GM18499 (cell line): ENCODE results near the gene KANK3.
"Not testable (repeated sequence)": the region's sequence is repeated elsewhere in the genome, so short reads cannot be mapped to it uniquely, and the experiment has no call there.

Source experiments
- ATAC-seq: cut with Tn5 transposase; IDR thresholded peaks from one replicate; pipeline ENCODE4 v1.9.1; 2021; ENCODE audit warnings: moderate number of reproducible peaks; ENCODE audit not compliant: insufficient read depth, unreplicated experiment

KANK3 gene

DNA sequence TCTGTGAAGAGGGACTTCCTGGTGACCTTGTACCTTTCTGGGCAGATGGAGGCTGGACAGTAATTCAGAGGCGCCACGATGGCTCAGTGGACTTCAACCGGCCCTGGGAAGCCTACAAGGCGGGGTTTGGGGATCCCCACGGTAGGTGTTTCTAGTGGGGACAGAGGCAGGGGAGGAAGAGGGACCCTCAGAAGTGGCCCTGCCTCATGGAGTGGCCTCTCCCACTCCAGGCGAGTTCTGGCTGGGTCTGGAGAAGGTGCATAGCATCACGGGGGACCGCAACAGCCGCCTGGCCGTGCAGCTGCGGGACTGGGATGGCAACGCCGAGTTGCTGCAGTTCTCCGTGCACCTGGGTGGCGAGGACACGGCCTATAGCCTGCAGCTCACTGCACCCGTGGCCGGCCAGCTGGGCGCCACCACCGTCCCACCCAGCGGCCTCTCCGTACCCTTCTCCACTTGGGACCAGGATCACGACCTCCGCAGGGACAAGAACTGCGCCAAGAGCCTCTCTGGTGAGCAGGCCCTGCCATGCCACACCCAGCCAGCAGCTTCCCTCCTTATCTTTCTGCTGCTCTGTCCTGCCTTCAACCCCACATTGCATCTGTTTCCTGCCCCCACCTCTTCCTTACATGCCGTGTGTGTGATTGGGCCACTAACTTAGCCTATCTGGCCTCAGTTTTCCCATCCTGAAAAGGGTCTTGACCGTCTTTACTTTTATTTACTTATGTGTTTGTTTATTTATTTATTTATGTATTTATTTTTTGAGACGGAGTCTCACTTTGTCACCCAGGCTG is 28.1 kb upstream of the KANK3 start:
- no peak for ATAC-seq

DNA sequence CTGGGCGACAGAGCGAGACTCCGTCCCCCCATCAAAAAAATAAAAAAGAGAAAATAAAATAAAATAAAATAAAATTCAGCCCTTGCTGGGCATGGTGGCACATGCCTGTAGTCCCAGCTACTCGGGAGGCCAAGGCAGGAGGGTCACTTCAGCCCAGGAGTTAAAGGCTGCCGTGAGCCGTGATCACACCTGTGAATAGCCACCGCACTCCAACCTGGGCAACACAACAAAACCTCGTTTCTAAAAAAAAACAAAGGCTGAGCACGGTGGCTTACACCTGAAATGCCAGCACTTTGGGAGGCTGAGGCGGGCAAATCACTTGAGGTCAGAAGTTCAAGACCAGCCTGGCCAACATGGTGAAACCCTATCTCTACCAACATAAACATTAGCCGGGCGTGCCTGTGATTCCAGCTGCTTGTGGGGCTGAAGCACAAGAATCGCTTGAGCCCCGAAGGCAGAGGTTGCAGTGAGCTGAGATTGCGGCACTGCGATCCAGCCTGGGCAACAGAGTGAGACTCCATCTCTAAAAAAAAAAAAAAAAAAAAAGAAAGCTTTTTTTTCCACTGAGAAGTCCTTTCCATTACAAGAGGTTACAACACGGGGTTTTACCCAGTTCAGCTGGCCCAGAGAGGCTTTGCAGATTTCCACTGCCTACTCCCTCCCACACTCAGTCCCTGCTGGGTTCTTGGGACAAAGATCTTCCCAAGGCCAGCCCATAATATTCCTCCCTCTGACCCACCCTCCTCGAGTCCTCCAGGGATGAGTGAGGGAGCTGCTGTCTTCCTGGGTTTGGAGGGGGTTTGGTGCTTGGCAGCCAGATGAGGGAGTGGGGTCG is 27.3 kb upstream of the KANK3 start:
- ATAC-seq: no peak

DNA sequence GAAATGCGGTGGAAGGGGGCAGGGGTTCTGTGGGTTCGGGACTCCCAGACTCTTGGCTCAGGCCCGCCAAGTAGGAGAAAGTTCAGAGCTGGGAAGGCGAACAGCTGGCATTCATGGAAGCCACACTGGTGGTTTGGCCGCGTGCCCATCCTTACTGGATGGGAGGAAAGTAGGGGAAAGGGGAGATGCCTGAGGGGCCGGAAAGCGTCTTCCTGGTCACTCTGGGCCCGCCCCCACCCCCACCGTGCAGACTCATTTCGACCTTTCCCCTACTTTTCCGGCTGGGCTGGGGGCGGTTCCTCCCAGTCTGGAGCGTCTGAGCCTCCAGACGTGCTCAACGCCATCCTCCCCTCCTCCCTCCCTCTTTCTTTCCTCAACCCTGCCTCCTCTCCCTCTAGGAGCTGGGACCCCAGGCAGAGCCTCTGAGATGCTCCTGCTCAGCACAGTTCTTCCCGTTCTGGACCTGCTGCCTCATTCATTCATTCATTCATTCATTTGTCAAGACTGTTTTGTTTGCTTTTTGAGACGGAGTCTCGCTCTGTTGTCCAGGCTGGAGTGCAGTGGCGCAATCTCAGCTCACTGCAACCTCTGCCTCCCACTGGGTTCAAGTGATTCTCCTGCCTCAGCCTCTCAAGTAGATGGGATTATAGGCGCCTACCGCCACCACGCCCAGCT is 24.4 kb upstream of the KANK3 start:
- ATAC-seq: no peak

DNA sequence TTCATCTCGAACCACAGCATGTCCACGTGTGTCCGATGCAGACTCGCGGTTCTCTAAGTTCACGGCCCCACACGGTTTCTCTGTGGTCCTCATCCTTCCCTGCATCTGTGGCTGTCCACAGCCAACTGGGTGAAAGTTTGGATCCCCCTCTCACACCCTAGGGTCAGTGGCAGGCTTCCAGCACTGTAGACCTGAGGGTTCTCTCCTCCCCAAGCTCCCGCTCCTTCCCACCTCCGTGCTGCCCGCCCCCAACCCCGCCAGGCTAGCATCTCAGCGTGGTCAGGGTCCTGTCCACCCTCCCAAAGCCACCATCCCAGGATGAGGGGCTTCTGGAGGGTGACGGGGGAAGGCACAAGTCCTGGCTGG is 23.9 kb upstream of the KANK3 start:
- no peak for ATAC-seq

DNA sequence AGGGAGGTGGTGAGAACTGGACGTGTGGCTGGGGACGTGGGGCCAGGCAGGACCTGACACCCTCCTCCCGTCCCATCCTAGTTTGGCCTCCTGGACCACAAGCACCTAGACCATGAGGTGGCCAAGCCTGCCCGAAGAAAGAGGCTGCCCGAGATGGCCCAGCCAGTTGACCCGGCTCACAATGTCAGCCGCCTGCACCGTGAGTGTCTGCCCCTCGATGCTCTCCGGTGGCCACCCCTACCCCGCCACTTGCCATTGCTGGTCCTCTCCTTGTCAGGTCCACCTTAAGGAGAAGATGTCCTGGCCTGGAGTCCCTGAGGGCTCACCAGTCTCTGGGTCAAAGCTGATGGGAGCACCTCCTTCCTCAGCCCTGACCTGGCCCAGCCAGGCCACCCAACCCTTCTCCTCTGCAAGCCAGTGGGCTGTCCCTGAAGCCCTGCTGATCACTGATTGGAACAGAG is 23.1 kb upstream of the KANK3 start:
- ATAC-seq: no peak

DNA sequence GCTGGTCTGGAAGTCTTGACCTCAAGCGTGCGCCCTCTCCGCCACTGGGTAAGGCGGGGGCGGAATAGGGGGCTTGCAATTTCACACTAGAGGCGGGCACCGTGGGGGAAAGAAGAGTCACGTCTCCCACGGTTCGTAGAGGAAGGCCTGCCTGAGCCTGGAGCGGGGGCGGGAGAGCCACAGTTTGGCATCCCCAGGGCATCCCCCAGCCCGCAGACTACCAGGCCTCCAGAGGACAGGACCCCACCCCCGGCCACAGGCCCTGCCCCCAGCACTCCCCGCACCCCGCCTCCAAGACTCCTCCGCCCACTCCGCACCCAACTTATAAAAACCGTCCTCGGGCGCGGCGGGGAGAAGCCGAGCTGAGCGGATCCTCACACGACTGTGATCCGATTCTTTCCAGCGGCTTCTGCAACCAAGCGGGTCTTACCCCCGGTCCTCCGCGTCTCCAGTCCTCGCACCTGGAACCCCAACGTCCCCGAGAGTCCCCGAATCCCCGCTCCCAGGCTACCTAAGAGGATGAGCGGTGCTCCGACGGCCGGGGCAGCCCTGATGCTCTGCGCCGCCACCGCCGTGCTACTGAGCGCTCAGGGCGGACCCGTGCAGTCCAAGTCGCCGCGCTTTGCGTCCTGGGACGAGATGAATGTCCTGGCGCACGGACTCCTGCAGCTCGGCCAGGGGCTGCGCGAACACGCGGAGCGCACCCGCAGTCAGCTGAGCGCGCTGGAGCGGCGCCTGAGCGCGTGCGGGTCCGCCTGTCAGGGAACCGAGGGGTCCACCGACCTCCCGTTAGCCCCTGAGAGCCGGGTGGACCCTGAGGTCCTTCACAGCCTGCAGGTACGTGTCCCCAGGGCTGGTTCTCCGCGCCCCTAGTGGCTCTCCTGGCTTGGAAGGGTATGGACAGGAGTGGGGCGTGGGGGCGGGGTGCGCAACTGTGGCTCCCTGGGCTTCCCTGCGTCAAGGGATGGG is 21.0 kb upstream of the KANK3 start, which contains the start of gene ANGPTL4:
ANGPTL4 (plus strand) TSS at position 353 of the 969 bp plus-strand sequence; CDS start at position 520, 167 bp downstream.
- ATAC-seq: no peak

DNA sequence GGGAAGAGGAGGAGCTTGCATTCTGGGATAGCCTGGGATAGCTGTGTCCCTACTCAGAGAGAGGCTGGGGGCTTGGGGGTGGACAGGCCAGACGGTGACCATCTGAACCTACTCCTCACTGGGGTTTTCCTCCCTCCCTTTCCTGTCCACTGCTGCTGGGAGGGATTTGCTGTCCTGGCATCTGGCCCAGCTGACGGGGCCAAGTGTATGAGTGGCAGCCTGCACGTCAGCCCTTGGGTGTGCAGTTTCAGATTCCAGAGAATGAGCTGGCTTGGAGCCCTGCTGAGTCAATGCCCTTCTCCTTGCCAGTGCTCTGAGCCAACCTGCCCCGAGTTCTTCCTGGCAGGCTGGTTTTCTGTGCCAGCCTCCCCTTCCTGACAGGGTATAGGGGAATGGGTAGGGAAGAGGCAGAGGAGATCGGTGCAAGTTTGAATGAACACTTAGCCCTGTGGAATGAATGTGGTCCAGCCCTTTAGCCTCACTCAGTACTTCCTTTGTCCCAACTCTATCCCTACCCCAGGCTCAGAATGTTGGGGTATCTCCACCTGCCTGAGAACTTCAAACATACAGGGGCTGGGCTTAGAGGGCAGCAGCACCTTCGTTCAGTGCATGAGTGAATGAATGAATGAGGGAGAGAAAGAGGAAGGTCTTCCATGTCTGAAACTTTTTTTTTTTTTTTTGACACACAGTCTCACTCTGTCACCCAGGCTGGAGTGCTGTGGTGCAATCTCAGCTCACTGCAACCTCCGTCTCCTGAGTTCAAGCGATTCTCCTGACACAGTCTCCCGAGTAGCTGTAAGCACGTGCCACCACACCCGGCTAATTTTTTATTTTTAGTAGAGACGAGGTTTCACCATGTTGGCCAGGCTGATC is 19.1 kb upstream of the KANK3 start:
- ATAC-seq: no peak

DNA sequence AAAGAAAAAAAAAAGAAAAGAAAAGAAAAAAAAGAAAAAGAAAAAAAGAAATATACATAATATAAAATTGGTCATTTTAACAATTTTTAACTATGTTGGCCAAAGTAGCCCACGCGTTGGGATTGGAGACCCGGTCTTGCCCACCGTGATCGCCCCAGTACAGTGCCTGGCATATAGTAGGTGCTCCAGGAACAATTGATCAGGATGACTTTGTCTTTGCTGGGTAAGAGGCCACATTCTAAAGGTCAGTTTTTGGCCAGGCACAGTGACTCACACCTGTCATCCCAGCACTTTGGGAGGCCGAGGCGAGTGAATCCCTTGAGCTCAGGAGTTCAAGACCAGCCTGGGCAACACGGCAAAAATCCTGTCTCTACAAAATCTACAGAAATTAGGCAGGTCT is 17.1 kb upstream of the KANK3 start:
- ATAC-seq: no peak

DNA sequence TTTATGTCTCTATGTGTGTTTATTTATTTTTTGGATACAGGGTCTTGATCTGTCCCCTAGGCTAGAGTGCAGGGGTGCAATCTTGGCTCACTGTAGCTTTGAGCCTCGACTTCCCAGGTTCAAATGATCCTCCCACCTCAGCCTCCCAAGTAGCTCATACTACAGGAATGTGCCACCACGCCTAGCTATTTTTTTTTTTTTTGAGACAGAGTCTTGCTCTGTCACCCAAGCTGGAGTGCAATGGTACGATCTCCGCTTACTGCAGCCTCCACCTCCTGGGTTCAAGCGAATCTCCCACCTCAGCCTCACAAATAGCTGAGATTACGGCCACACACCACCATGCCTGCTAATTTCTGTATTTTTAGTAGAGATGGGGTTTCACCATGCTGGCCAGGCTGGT is 15.9 kb upstream of the KANK3 start:
- ATAC-seq: no peak

DNA sequence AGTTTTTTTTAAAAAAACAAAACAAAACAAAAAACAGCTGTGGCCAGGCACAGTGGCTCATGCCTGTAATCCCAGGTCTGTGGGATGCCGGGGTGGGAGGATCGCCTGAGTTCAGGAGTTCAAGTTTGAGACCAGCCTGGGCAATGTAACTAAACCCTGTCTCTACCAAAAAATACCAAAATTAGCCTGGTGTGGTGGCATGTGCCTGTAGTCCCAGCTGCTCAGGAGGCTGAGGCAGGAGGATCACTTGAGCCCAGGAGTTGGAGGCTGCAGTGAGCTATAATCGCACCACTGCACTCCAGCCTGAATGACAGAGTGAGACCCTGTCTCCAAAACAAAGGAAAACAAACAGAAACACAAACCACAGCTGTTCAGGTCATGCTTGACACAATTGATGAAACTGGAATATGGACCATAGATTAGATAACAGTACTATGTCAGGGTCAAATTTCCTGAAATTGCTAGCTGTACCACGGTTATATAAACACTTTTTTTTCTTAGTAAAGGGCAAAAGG is 14.0 kb upstream of the KANK3 start:
- no peak for ATAC-seq

DNA sequence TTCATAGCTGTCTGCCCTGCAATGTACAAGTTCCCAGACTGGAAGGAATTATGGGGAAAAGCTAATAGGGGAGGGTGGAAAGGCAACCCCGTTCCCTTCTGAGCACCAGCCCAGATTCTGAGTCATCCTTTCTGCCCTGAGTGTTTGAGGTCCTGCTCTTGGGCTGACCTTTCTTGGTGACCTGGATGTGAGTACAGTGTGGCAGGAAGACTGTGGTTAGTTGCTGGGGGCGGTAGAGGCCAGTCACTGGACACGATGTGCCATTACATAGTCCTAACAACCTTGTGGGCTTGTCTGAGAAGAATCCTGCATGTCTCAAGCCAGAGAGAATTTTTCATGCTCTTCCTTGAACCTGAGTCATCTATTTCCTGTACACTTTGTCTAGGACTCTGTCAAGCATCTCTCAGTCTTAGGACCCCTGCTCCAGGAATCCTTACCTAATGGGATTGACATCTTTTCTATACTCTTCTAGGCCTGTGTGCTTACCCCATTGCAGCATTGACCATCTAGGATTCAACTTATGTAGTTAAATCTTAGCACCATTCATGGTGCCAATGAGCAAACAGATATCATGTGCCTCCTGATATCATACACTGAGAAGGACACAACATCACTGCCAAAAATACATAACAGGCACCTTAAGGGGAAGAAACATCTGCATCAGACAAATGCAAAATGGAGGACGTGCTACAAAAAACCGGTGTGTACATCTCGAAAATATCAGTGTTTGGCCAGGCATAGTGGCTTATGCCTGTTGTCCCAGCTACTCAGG is 12.8 kb upstream of the KANK3 start:
- ATAC-seq: no peak

DNA sequence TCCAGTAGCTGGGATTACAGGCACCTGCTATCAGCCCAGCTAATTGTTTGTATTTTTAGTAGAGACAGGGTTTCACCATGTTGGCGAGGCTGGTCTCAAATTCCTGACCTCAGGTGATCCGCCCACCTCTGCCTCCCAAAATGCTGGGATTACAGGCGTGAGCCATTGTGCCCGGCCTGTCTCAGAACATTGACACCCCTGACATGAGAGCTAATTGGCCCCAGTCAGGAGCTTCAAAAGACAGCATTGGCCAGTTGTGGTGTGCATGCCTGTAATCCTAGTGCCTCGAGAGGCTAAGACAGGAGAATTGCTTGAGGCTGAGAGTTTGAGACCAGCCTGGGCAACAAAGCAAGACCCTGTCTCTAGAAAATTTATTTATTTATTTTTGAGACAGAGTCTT is 9.8 kb upstream of the KANK3 start:
- not testable (repeated sequence) for ATAC-seq

DNA sequence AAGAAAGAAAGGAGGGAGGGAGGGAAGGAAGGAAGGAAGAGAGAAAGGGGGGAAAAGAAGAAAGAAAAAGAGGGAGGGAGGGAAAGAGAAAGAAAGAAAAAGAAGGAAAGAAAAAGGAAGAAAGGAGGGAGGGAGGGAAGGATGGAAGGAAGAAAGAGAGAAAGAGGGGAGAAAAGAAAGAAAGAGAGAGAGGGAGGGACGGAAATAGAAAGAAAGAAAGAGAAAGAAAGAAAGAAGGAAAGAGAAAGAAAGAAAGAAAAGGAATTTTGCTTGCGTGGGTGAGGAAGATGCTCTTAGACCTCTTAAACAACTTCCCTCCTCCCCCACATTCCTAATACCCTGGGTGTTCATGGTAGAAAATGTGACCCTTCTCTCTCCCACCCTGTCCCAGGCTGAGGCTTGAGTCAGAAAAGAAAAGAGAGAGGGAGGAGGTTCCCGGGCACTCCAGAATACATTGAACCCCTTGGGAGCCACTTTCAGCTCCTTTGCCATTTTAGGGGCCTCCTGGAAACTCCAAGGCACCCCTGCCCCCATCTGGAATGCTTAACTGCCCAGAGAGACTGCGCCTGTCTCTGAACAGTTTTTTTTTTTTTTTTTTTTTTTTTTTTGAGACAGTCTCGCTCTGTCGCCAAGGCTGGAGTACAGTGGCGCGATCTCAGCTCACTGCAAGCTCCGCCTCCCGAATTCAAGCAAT is 9.2 kb upstream of the KANK3 start:
- ATAC-seq: no peak

DNA sequence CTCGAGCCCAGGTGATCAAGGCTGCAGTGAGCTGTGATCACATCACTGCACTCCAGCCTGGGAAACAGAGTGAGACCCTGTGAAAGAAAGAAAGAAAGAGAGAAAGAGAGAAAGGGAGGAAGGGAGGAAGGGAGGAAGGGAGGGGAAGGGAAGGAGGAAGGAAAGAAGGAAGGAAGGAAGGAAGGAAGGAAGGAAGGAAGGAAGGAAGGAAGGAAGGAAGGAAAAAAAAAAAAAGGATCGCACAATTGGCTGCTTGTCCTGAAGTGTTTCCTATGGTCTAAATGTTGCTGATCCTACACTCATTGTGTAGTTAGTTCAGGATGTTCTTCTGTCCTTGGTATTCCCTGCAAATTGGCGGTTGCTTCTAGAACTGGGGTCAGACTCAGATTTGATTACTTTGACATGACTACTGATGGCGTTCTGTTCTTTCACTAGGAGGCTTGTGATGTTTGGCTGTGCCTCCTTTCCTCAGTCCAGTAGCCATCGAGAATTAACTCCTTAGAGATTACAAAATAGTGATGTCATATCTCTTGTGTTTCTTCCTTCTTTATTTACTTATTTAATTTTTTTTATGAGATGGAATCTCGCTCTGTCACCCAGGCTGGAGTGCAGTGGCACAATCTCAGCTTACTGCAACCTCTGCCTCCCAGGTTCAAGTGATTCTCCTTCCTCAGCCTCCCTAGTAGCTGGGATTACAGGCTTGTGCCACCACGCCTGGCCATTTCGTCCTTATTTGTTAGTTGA is 6.7 kb upstream of the KANK3 start:
- not testable (repeated sequence) for ATAC-seq

DNA sequence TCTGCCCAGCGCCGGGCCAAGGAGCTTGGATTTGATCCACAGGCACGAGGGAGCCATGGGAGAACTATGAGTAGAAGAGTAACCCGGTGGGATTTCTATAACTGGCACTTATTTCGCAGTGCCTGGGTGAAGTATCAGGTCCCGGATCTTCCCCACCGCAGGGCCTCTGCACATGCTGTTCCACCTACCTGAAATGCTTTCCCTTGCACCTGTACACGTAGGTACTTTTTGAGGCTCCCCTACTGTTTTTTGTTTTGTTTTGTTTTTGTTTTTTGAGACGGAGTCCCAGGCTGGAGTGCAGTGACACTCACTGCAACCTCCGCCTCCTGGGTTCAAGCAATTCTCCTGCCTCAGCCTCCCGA is 402 bp upstream of the KANK3 start:
- no peak for ATAC-seq

DNA sequence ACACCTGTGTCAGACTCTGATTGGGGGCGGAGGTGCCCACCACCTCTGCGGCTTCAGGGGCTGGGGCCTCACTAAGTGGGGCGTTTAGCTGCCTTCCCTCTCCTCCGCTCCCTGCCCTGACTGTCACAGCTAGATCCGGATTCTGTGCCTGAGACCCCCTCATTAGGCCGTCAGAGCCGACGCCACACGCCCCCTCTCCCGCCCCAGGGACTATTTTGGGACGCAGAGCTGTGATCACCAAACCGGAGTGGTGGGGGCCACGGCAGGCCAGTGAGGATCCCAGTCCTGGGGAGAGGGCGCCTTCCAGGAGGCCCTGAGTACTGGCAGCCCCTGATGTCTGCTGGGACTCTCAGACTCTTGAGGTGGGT is 762 bp downstream of the KANK3 start:
- ATAC-seq: no peak

DNA sequence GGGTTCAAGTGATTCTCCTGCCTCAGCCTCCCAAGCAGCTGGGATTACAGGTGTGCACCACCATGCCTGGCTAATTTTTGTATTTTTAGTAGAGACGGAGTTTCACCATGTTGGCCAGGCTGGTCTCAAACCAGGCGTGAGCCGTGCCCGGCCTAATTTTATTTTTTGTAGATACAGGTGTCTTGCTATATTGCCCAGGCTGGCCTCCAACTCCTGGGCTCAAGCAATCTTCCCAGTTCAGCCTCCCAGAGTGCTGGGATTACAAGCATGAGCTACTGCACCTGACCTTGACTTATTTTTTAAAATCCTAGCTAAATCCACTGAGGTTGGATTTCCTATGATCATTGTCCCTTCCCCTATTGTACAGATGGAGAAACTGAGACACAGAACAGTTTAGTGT is 1.6 kb downstream of the KANK3 start:
- not testable (repeated sequence) for ATAC-seq
